Right lobe of liver (tissue), 6 donors: ENCODE measurements around the gene DUS3L. TPM values are rescaled to one million over a fixed set of nuclear protein-coding genes. Genes with fewer than 3 reads are reported as not detected.

Source experiments
- ATAC-seq, 4 donors: fragments of 200-7000 bp; cut with Tn5 transposase; one replicate each; pipeline ENCODE4 v1.9.1; 2020; ENCODE audit warnings: mild to moderate bottlenecking in 4 of 4, moderate library complexity in 4 of 4
- DNase-seq, 3 donors: peaks; one replicate each; pipeline ENCODE4 v3.0.0-alpha.2; 2020
- H3K27ac ChIP-seq, 3 donors: fragments of 200-600 bp; one replicate each; pipeline ENCODE4 v1.8.0; 2022
- H3K27me3 ChIP-seq, 2 donors: fragments of 200-600 bp; one replicate each; pipeline ENCODE4 v1.8.0; 2022
- H3K36me3 ChIP-seq, 4 donors: fragments of 200-600 bp; sonication (generic) in 1 of 4; one replicate each; pipeline versions ENCODE4 v1.5.1 to v1.8.0; 2017 to 2022; ENCODE audit warnings: control low read depth in 1 of 4
- H3K4me1 ChIP-seq, 4 donors: fragments of 200-600 bp; sonication (generic) in 1 of 4; one replicate each; pipeline versions ENCODE4 v1.5.1 to v1.8.0; 2017 to 2022; ENCODE audit warnings: control low read depth in 1 of 4
- H3K4me3 ChIP-seq, 3 donors: fragments of 200-600 bp; one replicate each; pipeline ENCODE4 v1.8.0; 2022
- H3K9me3 ChIP-seq, 4 donors: fragments of 200-600 bp; sonication (generic) in 1 of 4; one replicate each; pipeline versions ENCODE4 v1.5.1 to v1.8.0; 2017 to 2022; ENCODE audit warnings: control low read depth in 1 of 4
- CTCF ChIP-seq, 4 donors: fragments of 200-600 bp in 3 of 4; fragments of 450-650 bp in 1 of 4; IDR thresholded peaks; one replicate each; pipeline versions ENCODE4 v1.5.1 to v1.8.0; 2016 to 2022; ENCODE audit warnings: antibody characterized with exemption in 4 of 4, mild to moderate bottlenecking in 2 of 4
- POLR2A ChIP-seq: fragments of 450-650 bp; IDR thresholded peaks from one replicate; pipeline ENCODE4 v1.6.1; 2017; ENCODE audit warnings: antibody characterized with exemption, mild to moderate bottlenecking
- WGBS: methylation state at CpG from one replicate; pipeline ENCODE4 v1.1.6; 2018; ENCODE audit warnings: low coverage, low lambda C conversion rate; ENCODE audit not compliant: insufficient coverage; ENCODE audit errors: missing lambda C conversion rate; 5-methylcytosine and 5-hydroxymethylcytosine counted together
- intact Hi-C, 2 donors: fragments of 100-400 bp; cut with DNase I; formaldehyde crosslinking; loops; one replicate each; pipeline versions ENCODE4 v1.11.2 to v1.14.1; 2022
- total RNA-seq, 6 experiments: library from RNA; depleted of rRNA in 2 of 6; stranded (reverse); fragments of >200 nt in 2 of 6; fragmentation: NEBNext Ultra II Directional in 3 of 6; extraction: Animal tissue kit (Norgen Biotek cat#: 25700) in 3 of 6; gene quantifications; one replicate each; pipeline versions ENCODE4 v1.1.0 to v1.2.4, GENCODE V29; 2016 to 2023
- donor health status: DM: no; HTN: yes; CAD: no.
- donor health status: DM: no; HTN: no; CAD: no.
- donor health status: DM: no; HTN: no; CAD: no.
- donor health status: DM: no; HTN: yes; CAD: no.
- donor health status: DM: no; HTN: yes; CAD: no.

The DUS3L gene
- total RNA-seq, 6 experiments from 2014 or later: 14.7 to 28.6 (median 20.5) TPM

DNA sequence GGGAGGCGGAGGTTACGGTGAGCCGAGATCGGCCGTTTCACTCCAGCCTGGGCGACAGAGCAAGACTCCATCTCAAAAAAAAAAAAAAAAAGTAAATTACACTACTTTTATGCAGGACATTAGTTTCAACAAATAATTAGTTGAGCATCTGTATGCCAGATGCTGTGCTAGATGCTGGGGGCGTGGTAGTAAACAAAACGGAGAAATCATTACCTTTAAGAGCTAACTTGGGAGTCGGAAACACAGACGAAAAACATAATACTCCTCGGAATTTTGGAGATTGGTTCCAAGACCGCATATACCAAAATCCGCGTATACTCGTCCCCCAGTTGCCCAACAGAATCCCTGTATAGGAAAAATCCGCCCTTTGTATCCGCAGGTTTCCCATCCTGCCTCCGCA lies 1.3 kb upstream of the DUS3L start:
- ATAC-seq: no peak
- intact Hi-C loops: no loop called here

GRCh38 chr19:5789886-5790558 lies 941 bp downstream of the DUS3L start:
- 20% methylated on average over 2 of the region's 26 CpGs for WGBS

More for the DNA sequence above, 1.3 kb upstream of the DUS3L start:
- no peak for DNase-seq
- Histone ChIP-seq H3K27me3 (no peaks in the 10 kb centered on the region), H3K4me3 (no peak overlapping the region), H3K9me3 (no peaks in the 10 kb centered on the region), H3K27ac (no peak overlapping the region), H3K36me3 (peaks cover 0 to 26% (median 14%) of the 10 kb centered on the region in 4 donors), H3K4me1 (peaks cover 0 to 10% (median 1%) of the 10 kb centered on the region in 4 donors)
- TF ChIP-seq POLR2A (no peak), CTCF (IDR thresholded peaks at IDR 0.05) (no peak)
- WGBS: 91% methylated on average over 18 of the region's 18 CpGs

GRCh38 chr19:5789351-5789761 lies 1.6 kb downstream of the DUS3L start:
- intact Hi-C loops: no loop called here
- H3K27me3 ChIP-seq: no peaks in the 10 kb centered on the region
- DNase-seq (no peak), ATAC-seq (no peak)
- no peak overlapping the region for H3K4me3 ChIP-seq
- peaks cover 0 to 48% (median 29%) of the 10 kb centered on the region in 4 donors for H3K36me3 ChIP-seq
- WGBS: no CpG with 5 or more reads among the region's 39 CpGs
- H3K9me3 ChIP-seq: no peaks in the 10 kb centered on the region
- H3K27ac ChIP-seq: no peak overlapping the region
- TF ChIP-seq POLR2A: no peak
- no peak for TF ChIP-seq CTCF (IDR thresholded peaks at IDR 0.05)
- peaks cover 0 to 5% (median 1%) of the 10 kb centered on the region in 4 donors for H3K4me1 ChIP-seq

More at GRCh38 chr19:5789886-5790558, 941 bp downstream of the DUS3L start:
- Histone ChIP-seq H3K27me3 (no peaks in the 10 kb centered on the region), H3K4me1 (peaks cover 0 to 10% (median 1%) of the 10 kb centered on the region in 4 donors), H3K27ac (peak overlapping the region in 2 of 3 donors; percentile 86 to 99), H3K36me3 (peaks cover 0 to 45% (median 29%) of the 10 kb centered on the region in 4 donors), H3K4me3 (peak overlapping the region; percentile 66 to 87 (median 83)), H3K9me3 (no peaks in the 10 kb centered on the region)
- DNase-seq: peak in 1 of 3 donors; percentile 63
- no peak for ATAC-seq
- TF ChIP-seq CTCF (IDR thresholded peaks at IDR 0.05): no peak
- no peak for TF ChIP-seq POLR2A
- intact Hi-C loops: no loop called here

DNA sequence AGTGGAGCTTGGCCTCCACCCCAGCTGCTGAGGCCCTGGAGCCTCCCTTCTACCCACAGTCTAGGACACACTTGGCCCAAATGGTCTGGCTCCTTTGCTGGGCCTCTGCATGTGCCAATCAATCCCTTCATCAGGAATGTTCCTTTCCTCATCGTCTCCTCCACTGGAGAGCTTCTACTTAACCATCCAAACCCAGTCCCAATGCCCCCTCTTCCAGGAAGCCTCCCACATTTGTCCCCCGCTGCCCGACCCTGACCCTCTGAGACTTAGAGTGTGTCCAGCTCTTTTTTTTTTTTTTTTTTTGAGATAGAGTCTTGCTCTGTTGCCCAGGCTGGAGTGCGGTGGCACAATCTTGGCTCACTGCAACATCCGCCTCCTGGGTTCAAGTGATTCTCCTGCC lies 2.5 kb downstream of the DUS3L start:
- DNase-seq: no peak
- H3K27ac ChIP-seq: no peak overlapping the region
- WGBS: 100% methylated on average over 5 of the region's 5 CpGs
- H3K4me1 ChIP-seq: peaks cover 0 to 3% (median 0%) of the 10 kb centered on the region in 4 donors
- H3K27me3 ChIP-seq: no peaks in the 10 kb centered on the region
- TF ChIP-seq CTCF (IDR thresholded peaks at IDR 0.05) (no peak), POLR2A (no peak)
- intact Hi-C loops: no loop called here
- no peaks in the 10 kb centered on the region for H3K9me3 ChIP-seq
- ATAC-seq: no peak
- H3K4me3 ChIP-seq: no peak overlapping the region
- H3K36me3 ChIP-seq: peaks cover 0 to 48% (median 29%) of the 10 kb centered on the region in 4 donors
